Activated T-helper 1 cell treated with anti-CD3 and anti-CD28 coated beads, Interleukin-12 subunit alpha, Interleukin-12 subunit beta, Interleukin-2, Interleukin-4 antibody, amounts not matched to agents 30 ng/mL and 10 ng/mL and 1 ng/mL, durations not matched to agents 14 hours and 24 hours and 36 hours (primary cell): Measurements from ENCODE around the gene GRIK4. TPM values are rescaled to one million over a fixed set of nuclear protein-coding genes. Genes with fewer than 3 reads are reported as not detected.

Experiments
- DNase-seq: peaks from one replicate; pipeline ENCODE4 v3.0.0; 2021; ENCODE audit warnings: low spot score
- H3K27ac Mint-ChIP-seq: one replicate; pipeline ENCODE4 v1.8.0; 2021; ENCODE audit warnings: mild to moderate bottlenecking, mixed read lengths
- H3K27me3 Mint-ChIP-seq: one replicate; pipeline ENCODE4 v1.8.0; 2022; ENCODE audit warnings: mild to moderate bottlenecking, moderate library complexity, mixed read lengths; ENCODE audit not compliant: insufficient read depth
- H3K36me3 Mint-ChIP-seq: one replicate; pipeline ENCODE4 v1.8.0; 2021; ENCODE audit warnings: low read depth, mixed read lengths
- H3K4me1 Mint-ChIP-seq: one replicate; pipeline ENCODE4 v1.8.0; 2021; ENCODE audit warnings: low read depth, mixed read lengths
- H3K4me3 Mint-ChIP-seq: one replicate; pipeline ENCODE4 v1.8.0; 2021; ENCODE audit warnings: mild to moderate bottlenecking, moderate library complexity, mixed read lengths
- H3K9me3 Mint-ChIP-seq: one replicate; pipeline ENCODE4 v1.8.0; 2021; ENCODE audit warnings: mixed read lengths
- intact Hi-C: fragments of 100-400 bp; cut with micrococcal nuclease; formaldehyde crosslinking; loops from one replicate; pipeline ENCODE4 v1.15.1; 2024
- total RNA-seq: library from RNA; stranded (reverse); gene quantifications from 2 replicates; pipeline ENCODE4 v1.2.3, GENCODE V29; 2022

Gene GRIK4
- total RNA-seq, 1 donor from 2014 or later, result 0.16 TPM

GRCh38 chr11:120523196-120523595, 11.6 kb downstream of the GRIK4 start:
- Mint-ChIP-seq H3K4me3 (no peak overlapping the region), H3K4me1 (no peaks in the 10 kb centered on the region), H3K9me3 (no peaks in the 10 kb centered on the region), H3K36me3 (no peaks in the 10 kb centered on the region), H3K27ac (no peak overlapping the region), H3K27me3 (peaks cover 12% of the 10 kb centered on the region)
- DNase-seq, result no peak
- intact Hi-C loops, result no loop called here

DNA sequence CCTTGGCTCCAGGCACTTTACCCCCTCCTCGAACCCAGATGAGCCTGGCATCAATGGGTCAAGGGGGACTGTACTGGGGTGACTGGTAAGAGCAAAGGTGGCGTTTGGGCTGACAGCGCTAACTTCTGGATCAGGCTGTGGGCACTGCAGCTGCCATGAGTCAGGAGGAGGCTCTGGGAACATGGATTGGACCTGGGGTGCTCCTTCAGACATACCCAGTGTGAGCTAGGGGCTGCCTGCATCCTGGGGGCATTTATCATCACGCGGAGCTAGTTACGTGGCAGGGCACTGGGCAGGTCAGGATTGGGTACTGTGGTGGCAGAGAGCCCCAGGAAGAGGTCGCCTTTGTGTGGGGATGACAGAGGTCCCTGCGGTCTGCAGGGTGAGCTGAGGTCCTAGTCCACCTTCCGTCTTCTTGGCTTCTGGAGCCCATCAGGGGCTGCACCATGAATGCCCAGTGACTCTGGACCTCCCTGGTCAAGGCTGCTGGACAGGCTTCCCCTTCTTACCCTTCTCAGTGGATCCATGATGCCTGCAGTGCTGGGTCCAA, 13.1 kb downstream of the GRIK4 start:
- Mint-ChIP-seq H3K4me1 (no peaks in the 10 kb centered on the region), H3K27me3 (peaks cover 16% of the 10 kb centered on the region), H3K36me3 (no peaks in the 10 kb centered on the region), H3K27ac (no peak overlapping the region), H3K9me3 (no peaks in the 10 kb centered on the region), H3K4me3 (no peak overlapping the region)
- no peak for DNase-seq
- intact Hi-C loops, result no loop called here

GRCh38 chr11:120525261-120526171, 14.0 kb downstream of the GRIK4 start:
- no peaks in the 10 kb centered on the region for H3K36me3 Mint-ChIP-seq
- no peak overlapping the region for H3K4me3 Mint-ChIP-seq
- no peak for DNase-seq
- H3K27ac Mint-ChIP-seq, result no peak overlapping the region
- H3K9me3 Mint-ChIP-seq, result no peaks in the 10 kb centered on the region
- H3K4me1 Mint-ChIP-seq, result no peaks in the 10 kb centered on the region
- intact Hi-C loops, result no loop called here
- H3K27me3 Mint-ChIP-seq, result peaks cover 15% of the 10 kb centered on the region

- no peak for DNase-seq
- Mint-ChIP-seq H3K4me3 (no peak overlapping the region), H3K9me3 (no peaks in the 10 kb centered on the region), H3K27me3 (peaks cover 15% of the 10 kb centered on the region), H3K27ac (no peak overlapping the region), H3K36me3 (no peaks in the 10 kb centered on the region), H3K4me1 (no peaks in the 10 kb centered on the region)
- intact Hi-C loops, result no loop called here
These were observed 14.7 kb downstream of the GRIK4 start for GRCh38 chr11:120526241-120526640.

- no peak overlapping the region for H3K27ac Mint-ChIP-seq
- H3K9me3 Mint-ChIP-seq, result no peaks in the 10 kb centered on the region
- no peak overlapping the region for H3K4me3 Mint-ChIP-seq
- peaks cover 13% of the 10 kb centered on the region for H3K27me3 Mint-ChIP-seq
- no peaks in the 10 kb centered on the region for H3K4me1 Mint-ChIP-seq
- no peak for DNase-seq
- intact Hi-C loops, result no loop called here
- no peaks in the 10 kb centered on the region for H3K36me3 Mint-ChIP-seq
These were observed 15.7 kb downstream of the GRIK4 start for GRCh38 chr11:120527111-120527761.

- no peaks in the 10 kb centered on the region for H3K4me1 Mint-ChIP-seq
- H3K27ac Mint-ChIP-seq, result no peak overlapping the region
- intact Hi-C loops, result no loop called here
- no peaks in the 10 kb centered on the region for H3K9me3 Mint-ChIP-seq
- H3K36me3 Mint-ChIP-seq, result no peaks in the 10 kb centered on the region
- H3K4me3 Mint-ChIP-seq, result no peak overlapping the region
- no peak for DNase-seq
- peaks cover 4% of the 10 kb centered on the region for H3K27me3 Mint-ChIP-seq
These were observed 17.2 kb downstream of the GRIK4 start for GRCh38 chr11:120528749-120529148.

DNA sequence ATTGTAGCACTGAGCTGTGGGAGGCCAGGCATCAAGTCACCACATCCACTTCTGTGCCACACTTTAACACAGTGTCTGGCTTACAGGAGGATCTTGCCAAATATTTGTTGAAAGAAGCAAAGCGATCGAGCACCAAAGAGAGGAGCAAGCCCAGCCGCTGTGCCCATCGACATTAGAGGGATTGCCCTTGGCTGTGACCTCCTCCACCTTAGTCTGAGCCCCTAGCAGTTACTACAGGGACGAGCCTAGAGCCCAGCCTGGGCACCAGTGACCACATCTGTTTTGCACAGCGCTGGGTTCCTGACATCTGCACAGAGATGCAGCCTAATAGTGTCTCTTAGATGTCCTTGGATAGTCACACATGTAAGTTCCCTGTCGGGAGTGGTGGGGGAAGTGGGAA, 17.7 kb downstream of the GRIK4 start:
- peaks cover 4% of the 10 kb centered on the region for H3K27me3 Mint-ChIP-seq
- no peaks in the 10 kb centered on the region for H3K4me1 Mint-ChIP-seq
- H3K9me3 Mint-ChIP-seq, result no peaks in the 10 kb centered on the region
- intact Hi-C loops, result no loop called here
- no peak overlapping the region for H3K27ac Mint-ChIP-seq
- H3K4me3 Mint-ChIP-seq, result no peak overlapping the region
- H3K36me3 Mint-ChIP-seq, result no peaks in the 10 kb centered on the region
- no peak for DNase-seq

GRCh38 chr11:120529911-120530310, 18.4 kb downstream of the GRIK4 start:
- H3K9me3 Mint-ChIP-seq, result no peaks in the 10 kb centered on the region
- no peak overlapping the region for H3K4me3 Mint-ChIP-seq
- peaks cover 4% of the 10 kb centered on the region for H3K27me3 Mint-ChIP-seq
- no peaks in the 10 kb centered on the region for H3K4me1 Mint-ChIP-seq
- no peak for DNase-seq
- no peaks in the 10 kb centered on the region for H3K36me3 Mint-ChIP-seq
- intact Hi-C loops, result no loop called here
- H3K27ac Mint-ChIP-seq, result no peak overlapping the region

- no peak for DNase-seq
These were observed 20.7 kb downstream of the GRIK4 start for GRCh38 chr11:120532082-120532831.

GRCh38 chr11:120532832-120533196, 21.3 kb downstream of the GRIK4 start:
- Mint-ChIP-seq H3K36me3 (no peaks in the 10 kb centered on the region), H3K27ac (no peak overlapping the region), H3K4me1 (no peaks in the 10 kb centered on the region), H3K4me3 (no peak overlapping the region), H3K27me3 (peaks cover 6% of the 10 kb centered on the region), H3K9me3 (no peaks in the 10 kb centered on the region)
- no peak for DNase-seq
- intact Hi-C loops, result no loop called here

More at GRCh38 chr11:120532082-120532831, 20.7 kb downstream of the GRIK4 start:
- intact Hi-C loops, result no loop called here
- H3K9me3 Mint-ChIP-seq, result no peaks in the 10 kb centered on the region
- H3K4me1 Mint-ChIP-seq, result no peaks in the 10 kb centered on the region
- peaks cover 6% of the 10 kb centered on the region for H3K27me3 Mint-ChIP-seq
- no peak overlapping the region for H3K4me3 Mint-ChIP-seq
- no peaks in the 10 kb centered on the region for H3K36me3 Mint-ChIP-seq
- no peak overlapping the region for H3K27ac Mint-ChIP-seq

DNA sequence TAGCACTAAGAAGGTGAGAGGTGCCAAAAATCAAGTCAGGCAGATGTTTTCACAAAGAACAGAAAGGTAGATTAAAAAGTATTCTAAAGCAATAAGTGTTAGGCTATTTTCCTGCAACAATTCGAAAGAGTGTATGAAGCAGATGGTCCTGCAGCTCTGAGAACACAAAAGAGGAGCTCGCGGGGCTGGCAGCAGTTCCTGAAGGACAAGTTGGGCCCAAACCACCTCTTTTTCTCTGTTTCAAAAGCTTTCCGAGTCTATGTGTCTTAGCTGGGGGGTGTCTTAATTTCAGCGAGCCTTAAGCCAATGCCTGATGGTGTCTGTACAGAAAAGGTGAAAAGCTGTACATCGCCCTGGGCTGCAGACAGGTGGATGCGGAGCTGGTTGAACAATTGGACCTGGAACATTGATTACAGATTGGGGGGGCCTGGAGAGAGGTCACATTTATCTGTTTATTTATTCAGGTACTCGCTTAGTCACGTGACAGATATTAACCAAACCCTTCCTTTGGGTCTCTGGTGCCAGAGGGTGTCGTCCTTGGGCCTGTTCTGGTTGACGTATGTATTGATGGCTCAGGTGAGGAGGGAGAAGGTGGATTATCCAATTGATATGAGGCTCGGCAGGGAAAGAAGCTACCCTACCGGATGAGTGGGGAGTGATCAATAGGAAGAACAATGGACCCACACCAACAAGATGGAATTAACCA, 24.7 kb downstream of the GRIK4 start:
- no peak overlapping the region for H3K27ac Mint-ChIP-seq
- no peaks in the 10 kb centered on the region for H3K4me1 Mint-ChIP-seq
- peaks cover 3% of the 10 kb centered on the region for H3K27me3 Mint-ChIP-seq
- no peaks in the 10 kb centered on the region for H3K9me3 Mint-ChIP-seq
- H3K4me3 Mint-ChIP-seq, result no peak overlapping the region
- intact Hi-C loops, result no loop called here
- DNase-seq, result no peak
- H3K36me3 Mint-ChIP-seq, result no peaks in the 10 kb centered on the region

- Mint-ChIP-seq H3K27ac (no peak overlapping the region), H3K4me1 (no peaks in the 10 kb centered on the region), H3K36me3 (no peaks in the 10 kb centered on the region), H3K4me3 (no peak overlapping the region), H3K9me3 (no peaks in the 10 kb centered on the region), H3K27me3 (peaks cover 3% of the 10 kb centered on the region)
- intact Hi-C loops, result no loop called here
- no peak for DNase-seq
These were observed 25.2 kb downstream of the GRIK4 start for GRCh38 chr11:120536797-120537169.
